MM.1S (cell line): ENCODE results near the gene KLF15.

ENCODE experiments used
- DNase-seq: peaks from one replicate; pipeline ENCODE4 v3.0.0-alpha.2; 2015
- H2AFZ ChIP-seq: fragments of 300-600 bp; sonication (generic); 2 replicates; pipeline ENCODE4 v1.6.0; 2016; ENCODE audit warnings: antibody characterized with exemption, low read length
- H3F3A ChIP-seq: fragments of 300-600 bp; sonication (generic); 2 replicates; pipeline ENCODE4 v1.6.1; 2016; ENCODE audit warnings: mild to moderate bottlenecking, antibody characterized with exemption, low read length, moderate library complexity, mixed read lengths; ENCODE audit not compliant: insufficient read depth
- H3K27ac ChIP-seq: fragments of 300-600 bp; sonication (generic); 2 replicates; pipeline ENCODE4 v1.5.1; 2016; ENCODE audit warnings: mild to moderate bottlenecking, low read length
- H3K27me3 ChIP-seq: fragments of 300-600 bp; sonication (generic); replicated peaks from 2 replicates; pipeline ENCODE4 v1.6.0; 2016; ENCODE audit warnings: low read length; ENCODE audit not compliant: insufficient read depth
- H3K36me3 ChIP-seq: fragments of 300-600 bp; sonication (generic); replicated peaks from 2 replicates; pipeline ENCODE4 v1.6.1; 2016; ENCODE audit warnings: mild to moderate bottlenecking, low read length, mixed read lengths; ENCODE audit not compliant: insufficient read depth
- H3K4me1 ChIP-seq: fragments of 300-600 bp; sonication (generic); 2 replicates; pipeline ENCODE4 v1.6.1; 2016; ENCODE audit warnings: low read length, mixed read lengths
- H3K4me2 ChIP-seq: fragments of 300-600 bp; sonication (generic); 2 replicates; pipeline ENCODE4 v1.6.0; 2016; ENCODE audit warnings: low read depth, low read length
- H3K4me3 ChIP-seq: fragments of 300-600 bp; sonication (generic); 2 replicates; pipeline ENCODE4 v1.5.1; 2016; ENCODE audit warnings: low read length, mixed read lengths
- H3K79me2 ChIP-seq: fragments of 300-600 bp; sonication (generic); 2 replicates; pipeline ENCODE4 v1.6.1; 2016; ENCODE audit warnings: mixed run types, low read length, mixed read lengths
- H3K9ac ChIP-seq: fragments of 300-600 bp; sonication (generic); 2 replicates; pipeline ENCODE4 v1.6.1; 2016; ENCODE audit warnings: low read length, mixed read lengths
- H3K9me2 ChIP-seq: fragments of 300-600 bp; sonication (generic); replicated peaks from 2 replicates; pipeline ENCODE4 v1.6.1; 2016; ENCODE audit warnings: mild to moderate bottlenecking, low read length, mixed read lengths; ENCODE audit not compliant: insufficient read depth
- H3K9me3 ChIP-seq: fragments of 300-600 bp; sonication (generic); replicated peaks from 2 replicates; pipeline ENCODE4 v1.6.1; 2016; ENCODE audit warnings: mild to moderate bottlenecking, low read length, mixed read lengths; ENCODE audit not compliant: insufficient read depth
- H4K20me1 ChIP-seq: fragments of 300-600 bp; sonication (generic); 2 replicates; pipeline ENCODE4 v1.6.1; 2016; ENCODE audit warnings: mild to moderate bottlenecking, low read length, moderate library complexity, mixed read lengths; ENCODE audit not compliant: insufficient read depth
- EZH2 ChIP-seq: fragments of 300-600 bp; sonication (generic); optimal IDR thresholded peaks from 2 replicates; pipeline ENCODE3; 2017; ENCODE audit warnings: low read depth, mild to moderate bottlenecking, antibody characterized with exemption, low read length, mixed read lengths
- EZH2phosphoT487 ChIP-seq: fragments of 300-600 bp; sonication (generic); IDR thresholded peaks from 2 replicates; pipeline ENCODE4 v1.6.1; 2018; ENCODE audit warnings: antibody characterized with exemption, low read length
- TF ChIP-seq, protein P1 (sequence below): fragments of 300-600 bp; sonication (generic); IDR thresholded peaks from 2 replicates; pipeline ENCODE4 v1.5.1; 2016; ENCODE audit warnings: antibody characterized with exemption, low read length, mixed read lengths

KLF15 gene

DNA sequence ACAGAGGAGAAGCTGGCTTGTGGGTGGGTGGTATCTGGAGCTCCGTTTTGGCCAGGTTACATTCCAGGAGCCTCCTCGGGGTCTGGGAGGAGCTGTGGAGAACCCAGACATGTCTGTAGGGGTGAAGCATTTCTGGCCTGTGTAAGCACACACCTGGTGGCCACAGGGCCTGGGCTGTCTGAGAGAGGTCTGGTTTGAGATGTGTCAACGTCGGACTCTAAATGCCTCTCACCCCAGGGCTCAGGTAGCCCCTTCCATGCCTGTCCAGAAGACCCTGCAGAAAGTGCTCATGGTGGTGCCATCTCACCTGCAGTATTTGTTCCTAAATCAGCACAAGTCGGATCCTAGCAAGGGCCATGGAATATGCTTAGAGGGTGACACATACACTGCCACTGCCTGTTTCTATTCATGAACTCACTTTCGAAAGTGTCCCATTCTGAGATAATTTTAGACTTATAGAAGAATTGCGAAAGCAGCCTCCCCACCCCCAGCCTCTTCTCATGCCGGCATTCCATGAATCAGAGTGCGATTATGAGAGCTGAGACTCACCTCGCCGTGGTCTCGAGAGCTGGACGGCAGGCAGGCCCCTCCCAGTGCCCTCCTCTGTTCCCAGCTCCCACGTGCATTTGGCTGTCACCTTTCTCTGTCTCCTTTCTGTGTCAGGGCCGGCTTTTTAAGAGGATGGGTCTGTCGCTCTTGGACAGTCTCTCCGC, 63.7 kb downstream of the KLF15 start:
- H3K27me3 ChIP-seq = no peaks in the 10 kb centered on the region
- peak overlapping the region; percentile 29; the same call in 1 of the 2 replicates for H3K4me2 ChIP-seq
- 0 out of 2 replicates have a peak overlapping the region, but pooled peaks have one; percentile 30 for H2AFZ ChIP-seq
- H3K27ac ChIP-seq = no peak overlapping the region
- H3K4me1 ChIP-seq = no peaks in the 10 kb centered on the region; the same call in 1 of the 2 replicates
- DNase-seq = no peak
- H3K9me2 ChIP-seq = no peaks in the 10 kb centered on the region
- no peaks in the 10 kb centered on the region for H3K9me3 ChIP-seq
- no peaks in the 10 kb centered on the region for H3K36me3 ChIP-seq
- H3K4me3 ChIP-seq = no peak overlapping the region
- H3F3A ChIP-seq = no peaks in the 10 kb centered on the region
- no peaks in the 10 kb centered on the region for H4K20me1 ChIP-seq
- no peak overlapping the region for H3K9ac ChIP-seq
- no peaks in the 10 kb centered on the region for H3K79me2 ChIP-seq
- TF ChIP-seq, protein P1, sequence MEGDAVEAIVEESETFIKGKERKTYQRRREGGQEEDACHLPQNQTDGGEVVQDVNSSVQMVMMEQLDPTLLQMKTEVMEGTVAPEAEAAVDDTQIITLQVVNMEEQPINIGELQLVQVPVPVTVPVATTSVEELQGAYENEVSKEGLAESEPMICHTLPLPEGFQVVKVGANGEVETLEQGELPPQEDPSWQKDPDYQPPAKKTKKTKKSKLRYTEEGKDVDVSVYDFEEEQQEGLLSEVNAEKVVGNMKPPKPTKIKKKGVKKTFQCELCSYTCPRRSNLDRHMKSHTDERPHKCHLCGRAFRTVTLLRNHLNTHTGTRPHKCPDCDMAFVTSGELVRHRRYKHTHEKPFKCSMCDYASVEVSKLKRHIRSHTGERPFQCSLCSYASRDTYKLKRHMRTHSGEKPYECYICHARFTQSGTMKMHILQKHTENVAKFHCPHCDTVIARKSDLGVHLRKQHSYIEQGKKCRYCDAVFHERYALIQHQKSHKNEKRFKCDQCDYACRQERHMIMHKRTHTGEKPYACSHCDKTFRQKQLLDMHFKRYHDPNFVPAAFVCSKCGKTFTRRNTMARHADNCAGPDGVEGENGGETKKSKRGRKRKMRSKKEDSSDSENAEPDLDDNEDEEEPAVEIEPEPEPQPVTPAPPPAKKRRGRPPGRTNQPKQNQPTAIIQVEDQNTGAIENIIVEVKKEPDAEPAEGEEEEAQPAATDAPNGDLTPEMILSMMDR = no peak
- no peak for TF ChIP-seq EZH2phosphoT487
- no peak for TF ChIP-seq EZH2
